D721Med (cell line): ENCODE measurements around the gene PRRC2B.
"Not testable (repeated sequence)": the region's sequence is repeated elsewhere in the genome, so short reads cannot be mapped to it uniquely, and the experiment has no call there.

Source experiments
- DNase-seq: peaks from one replicate; pipeline ENCODE4 v3.0.0; 2011; ENCODE audit warnings: low spot score; ENCODE audit not compliant: insufficient read length
- FAIRE-seq: peaks from 2 replicates; lab custom pipeline; 2011; peaks lifted over from hg19 to GRCh38; lab: Jason Lieb, UNC
- CTCF ChIP-seq: IDR thresholded peaks from 2 replicates; pipeline ENCODE4 v1.5.1; 2012; ENCODE audit warnings: mild to moderate bottlenecking, control low read depth; ENCODE audit not compliant: insufficient read depth; ENCODE audit errors: missing control alignments

PRRC2B gene

GRCh38 chr9:131393622-131394463 is at the start of gene PRRC2B:
Gene PRRC2B (plus strand): TSS chr9:131394086. CDS start chr9:131430145, 36,059 bp downstream.
- FAIRE-seq (no peak), DNase-seq (peak; percentile 80)
- peak; percentile 40 for TF ChIP-seq CTCF

GRCh38 chr9:131344931-131345535 is 48.9 kb upstream of the PRRC2B start:
- FAIRE-seq, DNase-seq: not testable (repeated sequence)

GRCh38 chr9:131346559-131346958 is 47.3 kb upstream of the PRRC2B start:
- no peak for FAIRE-seq
- TF ChIP-seq CTCF: no peak
- DNase-seq: no peak

DNA sequence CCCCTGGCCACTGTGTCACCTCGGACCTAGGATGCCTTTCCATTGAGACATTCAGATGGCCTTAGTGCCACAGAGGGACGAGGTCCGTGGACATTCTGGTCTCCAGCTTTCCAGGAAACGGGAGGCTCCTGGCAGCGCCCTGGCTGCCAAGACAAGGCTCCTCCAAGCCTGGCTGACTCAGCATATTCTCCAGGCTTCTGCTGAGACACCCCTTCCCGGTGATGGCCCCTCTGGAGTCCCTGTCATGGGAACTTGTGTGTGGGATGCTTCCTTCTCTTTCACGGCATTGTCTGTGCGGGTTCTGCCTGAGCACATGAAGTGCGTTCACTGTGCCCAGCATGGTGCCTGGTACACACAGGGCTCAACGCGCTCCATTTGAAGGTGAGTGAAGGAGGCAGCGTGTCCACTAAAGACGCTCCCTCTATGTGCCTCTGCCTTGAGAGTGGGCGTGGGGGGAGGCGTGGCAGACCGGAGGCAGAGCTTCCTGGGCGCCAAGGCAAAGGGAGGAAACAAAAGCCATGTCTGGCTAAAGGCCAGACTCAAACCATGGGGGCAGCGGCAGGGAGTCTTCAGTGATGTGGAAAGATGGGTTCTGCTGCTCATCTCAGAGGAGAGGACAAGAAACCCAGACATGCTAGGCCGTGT is 46.4 kb upstream of the PRRC2B start:
- FAIRE-seq (no peak), DNase-seq (no peak)

DNA sequence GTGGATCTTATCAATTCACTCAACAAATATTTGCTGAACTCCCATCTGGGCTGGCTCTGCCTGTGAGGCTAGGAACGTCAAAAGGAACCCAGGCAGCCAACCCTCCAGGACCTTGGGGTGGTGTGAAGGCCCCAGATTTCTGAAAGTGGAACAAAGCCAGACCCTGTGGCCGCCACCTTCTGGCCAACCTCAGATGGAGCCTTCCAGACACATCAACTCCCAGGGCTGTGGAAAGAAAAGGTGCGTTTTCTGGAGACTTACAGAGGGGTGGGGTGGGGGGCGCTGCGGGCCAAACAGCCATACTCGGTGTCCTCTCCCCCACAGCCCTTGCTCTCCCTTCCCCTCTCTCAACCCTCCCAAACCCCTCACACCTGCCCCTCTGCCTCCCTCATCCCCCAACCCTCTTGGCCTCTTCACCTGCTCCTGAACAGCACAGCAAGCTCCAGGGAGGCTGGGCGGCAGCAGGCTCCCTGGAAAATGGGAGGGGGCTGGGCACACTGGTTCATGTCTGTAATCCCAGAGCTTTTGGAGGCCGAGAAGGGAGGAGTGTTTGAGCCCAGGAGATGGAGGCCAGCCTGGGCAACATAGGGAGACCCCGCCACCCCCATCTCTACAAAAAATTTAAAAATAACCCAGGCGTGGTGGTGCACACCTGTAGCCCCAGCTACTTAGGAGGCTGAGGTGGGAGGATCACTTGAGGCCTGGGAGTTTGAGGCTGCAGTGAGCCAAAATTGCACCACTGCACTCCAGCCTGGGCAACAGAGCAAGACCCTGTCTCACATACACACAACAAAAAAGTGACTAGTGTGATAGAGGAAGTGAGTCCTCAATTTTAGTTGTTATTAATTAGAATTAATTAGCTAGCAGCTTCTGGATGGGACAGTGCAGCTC is 45.0 kb upstream of the PRRC2B start:
- FAIRE-seq: no peak
- no peak for DNase-seq
- no peak for TF ChIP-seq CTCF

More for the DNA sequence above, 46.4 kb upstream of the PRRC2B start:
- no peak for TF ChIP-seq CTCF

DNA sequence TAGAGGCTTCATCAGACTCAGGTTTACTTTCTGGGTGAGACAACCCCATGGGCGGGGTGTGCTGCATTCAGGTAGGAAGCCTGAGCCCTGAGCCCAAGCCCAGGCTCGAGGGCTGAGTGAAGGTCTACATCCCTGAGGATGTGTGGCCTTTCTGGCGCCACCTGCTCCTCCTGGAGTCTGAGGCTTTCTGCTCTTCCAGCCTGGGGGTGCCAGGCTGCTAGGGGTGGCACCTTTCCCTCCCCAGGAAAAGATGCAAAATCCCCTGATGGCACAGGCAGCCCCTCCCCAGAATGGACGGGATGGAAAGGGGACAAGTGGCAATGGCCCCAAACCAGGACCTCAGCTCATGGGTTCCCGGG is 44.4 kb upstream of the PRRC2B start:
- FAIRE-seq (no peak), DNase-seq (no peak)
- no peak for TF ChIP-seq CTCF
